HEK293 (cell line): Measurements from ENCODE around the gene EMC9.

Experiments
- TCF7L2 ChIP-seq: IDR thresholded peaks from 2 replicates; pipeline ENCODE4 v1.6.1; 2011; ENCODE audit warnings: low read depth, mild to moderate bottlenecking, inconsistent platforms, low read length, moderate library complexity, borderline replicate concordance
- ZBTB1 ChIP-seq: fragments of 450-650 bp; formaldehyde crosslinking; IDR thresholded peaks from 2 replicates; pipeline ENCODE4 v1.5.1; 2016; ENCODE audit warnings: missing biosample characterization, missing genetic modification characterization
- ZBTB17 ChIP-seq: fragments of 450-650 bp; formaldehyde crosslinking; IDR thresholded peaks from 2 replicates; pipeline ENCODE4 v1.5.1; 2016; ENCODE audit warnings: missing biosample characterization, missing genetic modification characterization
- ZBTB21 ChIP-seq: fragments of 450-650 bp; formaldehyde crosslinking; IDR thresholded peaks from 2 replicates; pipeline ENCODE4 v1.5.1; 2017; ENCODE audit warnings: missing biosample characterization, missing genetic modification characterization
- ZBTB49 ChIP-seq: fragments of 450-650 bp; formaldehyde crosslinking; IDR thresholded peaks from 2 replicates; pipeline ENCODE4 v1.5.1; 2016; ENCODE audit warnings: missing biosample characterization, missing genetic modification characterization, low read depth
- ZBTB7A ChIP-seq: fragments of 450-650 bp; formaldehyde crosslinking; IDR thresholded peaks from 2 replicates; pipeline ENCODE4 v1.5.1; 2016; ENCODE audit warnings: low read depth, missing biosample characterization, missing genetic modification characterization
- ZNF24 ChIP-seq: fragments of 450-650 bp; formaldehyde crosslinking; IDR thresholded peaks from 2 replicates; pipeline ENCODE4 v1.5.1; 2016; ENCODE audit warnings: missing biosample characterization, missing genetic modification characterization
- ZNF623 ChIP-seq: fragments of 450-650 bp; formaldehyde crosslinking; IDR thresholded peaks from 2 replicates; pipeline ENCODE4 v1.5.1; 2016; ENCODE audit warnings: missing biosample characterization, missing genetic modification characterization
- ZNF670 ChIP-seq: fragments of 450-650 bp; formaldehyde crosslinking; IDR thresholded peaks from 2 replicates; pipeline ENCODE4 v1.5.1; 2016; ENCODE audit warnings: missing biosample characterization, missing genetic modification characterization, low read depth
- TF ChIP-seq, protein P1 (sequence below): fragments of 450-650 bp; formaldehyde crosslinking; IDR thresholded peaks from 2 replicates; pipeline ENCODE4 v1.5.1; 2016; ENCODE audit warnings: missing biosample characterization, missing genetic modification characterization
- TF ChIP-seq, protein P2 (sequence below): fragments of 450-650 bp; formaldehyde crosslinking; IDR thresholded peaks from 2 replicates; pipeline ENCODE4 v1.5.1; 2016; ENCODE audit warnings: missing biosample characterization, missing genetic modification characterization
- TF ChIP-seq, protein P3 (sequence below): sonication (generic); formaldehyde crosslinking; IDR thresholded peaks from 2 replicates; pipeline ENCODE4 v1.8.1; 2022; ENCODE audit warnings: mild to moderate bottlenecking, moderate library complexity, missing genetic modification reagents
- TF ChIP-seq, protein P4 (sequence below): fragments of 450-650 bp; formaldehyde crosslinking; conservative IDR thresholded peaks from 2 replicates; pipeline ENCODE4 v1.5.1; 2016; ENCODE audit warnings: low read depth, missing biosample characterization, missing genetic modification characterization

DNA sequence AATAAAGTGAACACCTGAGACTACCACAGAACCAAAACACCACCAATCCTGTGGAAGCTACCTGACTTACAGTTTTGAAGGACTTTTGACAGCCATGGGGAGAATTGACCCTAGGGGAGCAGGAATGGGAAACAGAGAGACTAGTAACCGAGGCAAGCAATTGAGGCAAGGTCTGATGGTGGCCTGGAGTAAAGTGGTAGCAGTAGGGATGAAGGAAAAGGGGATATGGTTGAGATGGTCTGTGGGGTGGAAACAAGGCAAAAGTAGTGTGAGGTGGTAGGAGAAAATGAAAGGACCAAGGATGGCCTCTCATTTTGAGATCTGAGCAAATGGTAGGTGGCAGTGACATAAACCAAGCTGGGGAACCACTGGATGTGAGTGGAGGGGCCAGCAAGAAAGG is 15.4 kb upstream of the EMC9 start:
- TF ChIP-seq ZBTB7A (tag by site-specific recombination) (no peak), ZBTB49 (no peak), ZBTB1 (tag by site-specific recombination) (no peak), ZBTB17 (tag by site-specific recombination) (no peak), ZNF24 (no peak), TCF7L2 (no peak), ZNF670 (tag by site-specific recombination) (no peak), ZBTB21 (tag by site-specific recombination) (no peak), ZNF623 (tag by site-specific recombination) (no peak)
- TF ChIP-seq, protein P1, sequence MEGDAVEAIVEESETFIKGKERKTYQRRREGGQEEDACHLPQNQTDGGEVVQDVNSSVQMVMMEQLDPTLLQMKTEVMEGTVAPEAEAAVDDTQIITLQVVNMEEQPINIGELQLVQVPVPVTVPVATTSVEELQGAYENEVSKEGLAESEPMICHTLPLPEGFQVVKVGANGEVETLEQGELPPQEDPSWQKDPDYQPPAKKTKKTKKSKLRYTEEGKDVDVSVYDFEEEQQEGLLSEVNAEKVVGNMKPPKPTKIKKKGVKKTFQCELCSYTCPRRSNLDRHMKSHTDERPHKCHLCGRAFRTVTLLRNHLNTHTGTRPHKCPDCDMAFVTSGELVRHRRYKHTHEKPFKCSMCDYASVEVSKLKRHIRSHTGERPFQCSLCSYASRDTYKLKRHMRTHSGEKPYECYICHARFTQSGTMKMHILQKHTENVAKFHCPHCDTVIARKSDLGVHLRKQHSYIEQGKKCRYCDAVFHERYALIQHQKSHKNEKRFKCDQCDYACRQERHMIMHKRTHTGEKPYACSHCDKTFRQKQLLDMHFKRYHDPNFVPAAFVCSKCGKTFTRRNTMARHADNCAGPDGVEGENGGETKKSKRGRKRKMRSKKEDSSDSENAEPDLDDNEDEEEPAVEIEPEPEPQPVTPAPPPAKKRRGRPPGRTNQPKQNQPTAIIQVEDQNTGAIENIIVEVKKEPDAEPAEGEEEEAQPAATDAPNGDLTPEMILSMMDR, result no peak
- TF ChIP-seq, protein P2, sequence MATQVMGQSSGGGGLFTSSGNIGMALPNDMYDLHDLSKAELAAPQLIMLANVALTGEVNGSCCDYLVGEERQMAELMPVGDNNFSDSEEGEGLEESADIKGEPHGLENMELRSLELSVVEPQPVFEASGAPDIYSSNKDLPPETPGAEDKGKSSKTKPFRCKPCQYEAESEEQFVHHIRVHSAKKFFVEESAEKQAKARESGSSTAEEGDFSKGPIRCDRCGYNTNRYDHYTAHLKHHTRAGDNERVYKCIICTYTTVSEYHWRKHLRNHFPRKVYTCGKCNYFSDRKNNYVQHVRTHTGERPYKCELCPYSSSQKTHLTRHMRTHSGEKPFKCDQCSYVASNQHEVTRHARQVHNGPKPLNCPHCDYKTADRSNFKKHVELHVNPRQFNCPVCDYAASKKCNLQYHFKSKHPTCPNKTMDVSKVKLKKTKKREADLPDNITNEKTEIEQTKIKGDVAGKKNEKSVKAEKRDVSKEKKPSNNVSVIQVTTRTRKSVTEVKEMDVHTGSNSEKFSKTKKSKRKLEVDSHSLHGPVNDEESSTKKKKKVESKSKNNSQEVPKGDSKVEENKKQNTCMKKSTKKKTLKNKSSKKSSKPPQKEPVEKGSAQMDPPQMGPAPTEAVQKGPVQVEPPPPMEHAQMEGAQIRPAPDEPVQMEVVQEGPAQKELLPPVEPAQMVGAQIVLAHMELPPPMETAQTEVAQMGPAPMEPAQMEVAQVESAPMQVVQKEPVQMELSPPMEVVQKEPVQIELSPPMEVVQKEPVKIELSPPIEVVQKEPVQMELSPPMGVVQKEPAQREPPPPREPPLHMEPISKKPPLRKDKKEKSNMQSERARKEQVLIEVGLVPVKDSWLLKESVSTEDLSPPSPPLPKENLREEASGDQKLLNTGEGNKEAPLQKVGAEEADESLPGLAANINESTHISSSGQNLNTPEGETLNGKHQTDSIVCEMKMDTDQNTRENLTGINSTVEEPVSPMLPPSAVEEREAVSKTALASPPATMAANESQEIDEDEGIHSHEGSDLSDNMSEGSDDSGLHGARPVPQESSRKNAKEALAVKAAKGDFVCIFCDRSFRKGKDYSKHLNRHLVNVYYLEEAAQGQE (tag by site-specific recombination), result no peak
- TF ChIP-seq, protein P3, sequence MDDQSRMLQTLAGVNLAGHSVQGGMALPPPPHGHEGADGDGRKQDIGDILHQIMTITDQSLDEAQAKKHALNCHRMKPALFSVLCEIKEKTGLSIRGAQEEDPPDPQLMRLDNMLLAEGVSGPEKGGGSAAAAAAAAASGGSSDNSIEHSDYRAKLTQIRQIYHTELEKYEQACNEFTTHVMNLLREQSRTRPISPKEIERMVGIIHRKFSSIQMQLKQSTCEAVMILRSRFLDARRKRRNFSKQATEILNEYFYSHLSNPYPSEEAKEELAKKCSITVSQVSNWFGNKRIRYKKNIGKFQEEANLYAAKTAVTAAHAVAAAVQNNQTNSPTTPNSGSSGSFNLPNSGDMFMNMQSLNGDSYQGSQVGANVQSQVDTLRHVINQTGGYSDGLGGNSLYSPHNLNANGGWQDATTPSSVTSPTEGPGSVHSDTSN, result no peak
- TF ChIP-seq, protein P4, sequence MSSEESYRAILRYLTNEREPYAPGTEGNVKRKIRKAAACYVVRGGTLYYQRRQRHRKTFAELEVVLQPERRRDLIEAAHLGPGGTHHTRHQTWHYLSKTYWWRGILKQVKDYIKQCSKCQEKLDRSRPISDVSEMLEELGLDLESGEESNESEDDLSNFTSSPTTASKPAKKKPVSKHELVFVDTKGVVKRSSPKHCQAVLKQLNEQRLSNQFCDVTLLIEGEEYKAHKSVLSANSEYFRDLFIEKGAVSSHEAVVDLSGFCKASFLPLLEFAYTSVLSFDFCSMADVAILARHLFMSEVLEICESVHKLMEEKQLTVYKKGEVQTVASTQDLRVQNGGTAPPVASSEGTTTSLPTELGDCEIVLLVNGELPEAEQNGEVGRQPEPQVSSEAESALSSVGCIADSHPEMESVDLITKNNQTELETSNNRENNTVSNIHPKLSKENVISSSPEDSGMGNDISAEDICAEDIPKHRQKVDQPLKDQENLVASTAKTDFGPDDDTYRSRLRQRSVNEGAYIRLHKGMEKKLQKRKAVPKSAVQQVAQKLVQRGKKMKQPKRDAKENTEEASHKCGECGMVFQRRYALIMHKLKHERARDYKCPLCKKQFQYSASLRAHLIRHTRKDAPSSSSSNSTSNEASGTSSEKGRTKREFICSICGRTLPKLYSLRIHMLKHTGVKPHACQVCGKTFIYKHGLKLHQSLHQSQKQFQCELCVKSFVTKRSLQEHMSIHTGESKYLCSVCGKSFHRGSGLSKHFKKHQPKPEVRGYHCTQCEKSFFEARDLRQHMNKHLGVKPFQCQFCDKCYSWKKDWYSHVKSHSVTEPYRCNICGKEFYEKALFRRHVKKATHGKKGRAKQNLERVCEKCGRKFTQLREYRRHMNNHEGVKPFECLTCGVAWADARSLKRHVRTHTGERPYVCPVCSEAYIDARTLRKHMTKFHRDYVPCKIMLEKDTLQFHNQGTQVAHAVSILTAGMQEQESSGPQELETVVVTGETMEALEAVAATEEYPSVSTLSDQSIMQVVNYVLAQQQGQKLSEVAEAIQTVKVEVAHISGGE (tag by site-specific recombination), result no peak
